Right ventricle myocardium superior (tissue), 1 donor: Measurements from ENCODE around the gene AADACL3. TPM values are rescaled to one million over a fixed set of nuclear protein-coding genes. Genes with fewer than 3 reads are reported as not detected.

ENCODE experiments used
- ATAC-seq: fragments of 200-7000 bp; cut with Tn5 transposase; one replicate; pipeline ENCODE4 v1.9.1; 2020; ENCODE audit warnings: mild to moderate bottlenecking; ENCODE audit not compliant: poor library complexity
- DNase-seq: peaks from one replicate; pipeline ENCODE4 v3.0.0-alpha.2; 2020
- intact Hi-C: fragments of 100-400 bp; cut with DNase I; formaldehyde crosslinking; loops from one replicate; pipeline ENCODE4 v1.11.2; 2022
- total RNA-seq: library from RNA; stranded (reverse); fragmentation: NEBNext Ultra II Directional; extraction: Animal tissue kit (Norgen Biotek cat#: 25700); gene quantifications from one replicate; pipeline ENCODE4 v1.2.1, GENCODE V29; 2021
- donor health status: DM: no; HTN: yes; CAD: no; lungs with severe emphysema.

The AADACL3 gene
- total RNA-seq, 1 donor from 2014 or later = not detected

DNA sequence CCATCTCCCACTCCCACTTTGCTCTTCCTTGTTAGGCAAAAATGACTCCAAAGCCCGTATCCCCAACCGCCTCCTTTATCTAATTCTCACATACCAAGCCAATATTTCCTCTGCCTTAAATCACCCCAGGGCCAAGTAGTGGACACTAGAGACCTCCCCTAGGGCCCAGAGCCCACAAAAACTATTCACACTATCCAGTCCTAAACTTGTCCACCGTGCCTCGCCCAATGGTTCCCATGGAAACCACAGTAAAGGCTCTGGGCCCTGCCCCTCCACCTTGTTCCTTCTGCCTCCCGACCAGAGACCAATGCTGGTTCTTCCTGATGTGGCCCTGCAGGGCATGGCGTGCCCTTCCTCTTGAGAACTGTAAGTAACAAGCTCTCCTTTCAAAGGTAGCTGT lies 41.9 kb downstream of the AADACL3 start:
- ATAC-seq = no peak
- no peak for DNase-seq
- intact Hi-C loops = no loop called here

DNA sequence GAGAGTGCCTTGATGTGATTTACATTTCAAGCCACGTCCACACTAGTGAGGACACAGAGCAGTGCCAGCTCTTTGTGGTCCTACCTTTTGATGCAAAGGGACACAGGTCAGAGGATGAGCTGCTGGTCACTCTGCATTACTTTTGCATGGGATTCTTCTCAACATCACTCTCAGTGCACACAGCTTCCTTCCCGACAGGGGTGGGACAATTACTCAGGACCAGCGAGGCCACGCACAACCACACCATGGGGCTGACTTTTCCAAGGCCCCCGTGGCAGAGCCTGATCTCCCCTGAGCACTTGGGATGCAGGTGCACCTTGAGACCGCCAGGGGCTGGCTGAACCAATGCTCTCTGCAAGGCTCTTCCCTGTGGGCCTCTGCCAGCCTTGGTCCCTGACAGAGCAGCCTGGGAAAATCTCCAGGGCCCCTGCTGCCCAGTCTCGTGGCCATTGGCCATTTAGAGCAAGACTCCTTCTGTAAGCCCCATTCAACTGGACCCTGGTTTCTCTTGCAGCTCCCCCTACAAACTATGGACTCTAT lies 44.4 kb downstream of the AADACL3 start:
- DNase-seq (no peak), ATAC-seq (no peak)
- intact Hi-C loops = no loop called here

DNA sequence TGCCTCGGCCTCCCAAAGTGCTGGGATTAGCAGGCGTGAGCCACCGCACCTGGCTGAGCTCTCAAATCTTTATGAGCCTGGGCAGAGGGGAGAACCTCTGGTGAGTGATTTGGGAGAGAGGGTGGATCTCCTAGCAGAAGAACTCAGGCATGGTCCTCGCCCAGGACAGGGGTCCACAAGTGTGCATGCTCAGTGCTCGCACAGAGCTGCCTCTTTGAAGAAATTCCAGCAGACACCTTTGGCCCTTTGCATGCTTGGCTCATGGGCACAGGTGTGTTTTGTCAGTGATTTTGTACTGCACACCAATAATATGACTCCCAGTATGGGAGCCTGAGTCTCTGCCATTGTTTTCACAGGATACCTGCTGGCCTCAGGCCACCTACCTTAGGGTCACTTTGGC lies 45.9 kb downstream of the AADACL3 start:
- DNase-seq (no peak), ATAC-seq (no peak)
- intact Hi-C loops = no loop called here

DNA sequence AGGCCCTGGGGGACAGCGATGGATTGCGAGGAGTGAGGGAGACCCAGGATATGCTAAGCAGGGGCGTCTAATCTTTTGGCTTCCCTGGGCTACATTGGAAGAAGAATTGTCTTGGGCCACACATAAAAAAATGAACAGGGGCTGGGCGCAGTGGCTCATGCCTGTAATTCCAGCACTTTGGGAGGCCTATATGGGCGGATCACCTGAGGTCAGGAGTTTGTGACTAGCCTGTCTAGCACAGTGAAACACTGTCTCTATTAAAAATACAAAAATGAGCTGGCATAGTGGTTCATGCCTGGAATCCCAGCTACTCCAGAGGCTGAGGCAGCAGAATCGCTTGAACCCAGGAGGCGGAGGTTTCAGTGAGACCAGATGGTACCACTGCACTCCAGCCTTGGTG lies 46.9 kb downstream of the AADACL3 start:
- intact Hi-C loops = no loop called here
- DNase-seq (no peak), ATAC-seq (no peak)

DNA sequence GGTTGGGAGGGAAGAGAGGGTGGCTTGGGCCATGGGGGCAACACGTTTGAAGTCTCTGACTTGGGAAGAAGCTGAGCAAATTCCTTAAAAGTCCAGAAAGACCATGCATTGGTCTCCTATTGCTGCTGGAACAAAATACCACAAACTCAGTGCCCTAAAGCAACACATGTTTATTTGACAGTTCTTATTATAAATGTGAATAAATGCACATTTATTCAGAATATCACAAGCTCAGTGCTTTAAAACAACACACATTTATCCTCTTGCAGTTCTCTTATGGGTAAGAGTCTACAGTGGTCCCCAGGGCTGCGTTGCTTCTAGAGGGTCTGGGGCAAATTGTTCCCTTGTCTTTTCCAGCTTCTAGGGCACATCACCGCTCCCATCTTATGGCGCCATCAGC lies 47.6 kb downstream of the AADACL3 start:
- DNase-seq (no peak), ATAC-seq (no peak)
- intact Hi-C loops = no loop called here

DNA sequence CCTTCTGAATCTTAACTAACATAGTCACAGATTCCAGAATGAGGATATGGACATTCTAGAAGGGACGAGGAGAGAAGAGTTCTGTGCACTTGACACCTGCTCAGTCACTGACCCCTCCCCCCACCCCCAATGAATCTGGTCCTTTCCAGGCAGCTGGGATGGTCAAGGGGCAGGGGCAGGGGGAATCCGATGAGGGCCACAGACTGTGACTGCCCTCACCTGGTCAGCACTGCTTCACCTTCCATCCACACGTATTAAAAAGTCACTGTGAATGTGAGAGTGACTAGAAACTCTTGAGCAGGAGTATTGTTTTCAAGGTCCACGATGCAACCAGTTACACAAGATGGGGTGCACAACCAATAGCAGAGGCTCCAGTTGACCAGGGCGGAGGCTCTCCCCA lies 48.1 kb downstream of the AADACL3 start:
- no peak for ATAC-seq
- intact Hi-C loops = no loop called here
- no peak for DNase-seq

DNA sequence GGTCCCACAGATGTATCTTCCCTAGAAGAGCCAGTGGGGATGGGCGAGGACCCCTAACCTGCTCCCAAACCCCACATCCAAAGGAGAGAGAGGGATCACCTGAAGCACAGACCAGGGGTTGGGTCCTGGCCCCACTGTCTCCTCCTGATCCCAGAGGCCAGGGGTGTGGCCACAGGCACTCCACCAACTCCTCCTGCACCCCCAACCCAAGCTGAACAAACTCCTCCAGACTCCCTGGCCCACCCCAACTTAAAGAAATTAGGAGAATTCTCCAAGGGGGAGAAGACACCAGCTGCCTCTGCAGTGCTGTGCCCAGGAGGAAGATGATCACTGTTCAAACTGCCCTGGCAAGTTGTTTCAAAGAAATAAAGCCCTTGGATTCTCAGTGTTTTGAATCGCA lies 53.1 kb downstream of the AADACL3 start:
- ATAC-seq = no peak
- DNase-seq = no peak
- intact Hi-C loops = no loop called here

DNA sequence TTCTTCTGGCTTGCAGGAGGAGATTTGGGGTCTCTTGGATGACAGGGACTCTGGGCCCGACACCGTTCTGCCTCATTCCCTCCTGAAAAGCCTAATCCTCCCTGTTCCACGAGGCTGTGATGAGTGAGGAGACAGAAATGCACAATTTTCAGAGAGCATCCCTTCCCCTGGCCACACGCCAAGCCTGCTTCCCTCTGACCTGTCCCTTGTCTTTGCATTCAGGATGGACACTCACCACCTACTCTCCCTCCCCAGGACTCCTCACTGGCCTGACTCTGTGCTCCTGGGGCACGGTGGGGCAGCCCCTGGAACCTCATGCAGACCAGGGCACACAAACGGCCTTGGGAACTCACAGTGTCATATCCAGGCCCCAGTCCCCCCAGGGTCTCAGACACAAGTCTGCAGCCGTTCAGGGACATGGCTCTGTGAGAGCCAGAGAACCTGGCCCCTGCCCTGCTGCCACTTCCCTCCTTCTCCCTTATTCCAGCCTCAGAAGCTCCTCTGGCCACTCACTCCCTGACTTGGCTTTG lies 54.1 kb downstream of the AADACL3 start:
- DNase-seq (no peak), ATAC-seq (no peak)
- intact Hi-C loops = no loop called here

DNA sequence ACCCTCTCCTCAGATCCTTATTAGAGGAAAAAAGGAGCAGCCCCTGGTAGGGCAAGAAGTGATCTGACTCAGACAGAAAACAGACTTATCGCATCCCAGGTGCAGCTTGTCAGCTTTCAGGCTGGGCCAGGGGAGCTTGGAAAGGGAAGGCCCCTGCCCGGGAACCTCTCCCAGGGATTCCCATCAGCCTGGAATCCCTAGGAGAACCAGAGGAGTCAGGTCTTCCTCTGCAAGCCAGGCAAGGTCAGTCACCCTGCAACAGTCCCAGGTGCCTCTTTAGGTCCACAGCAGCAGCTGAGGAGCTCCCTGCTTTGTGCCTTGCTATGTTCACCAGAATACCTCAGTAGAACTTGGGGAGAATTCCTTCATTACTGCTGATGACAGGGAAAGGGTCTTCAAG lies 54.7 kb downstream of the AADACL3 start:
- DNase-seq (no peak), ATAC-seq (no peak)
- intact Hi-C loops = no loop called here

DNA sequence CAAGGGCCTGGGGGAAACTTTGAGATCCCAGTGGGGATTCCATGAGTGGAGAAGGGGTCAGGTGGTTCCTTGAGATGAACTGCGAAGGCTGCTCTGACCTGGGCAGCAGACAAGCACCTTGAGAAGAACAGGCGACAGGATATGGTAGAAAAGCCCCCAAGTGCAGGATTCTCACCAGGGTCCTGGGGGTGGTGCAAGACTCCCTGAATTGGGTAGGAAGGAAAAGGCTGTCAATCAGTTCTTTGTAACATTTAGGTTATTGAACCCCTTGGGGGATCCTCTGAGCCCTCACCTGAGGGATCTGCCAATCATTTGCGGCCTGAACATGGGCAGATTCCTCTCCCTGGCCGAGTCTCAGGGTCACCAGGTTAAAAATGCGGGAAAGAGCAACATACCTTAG lies 55.3 kb downstream of the AADACL3 start:
- DNase-seq (no peak), ATAC-seq (no peak)
- intact Hi-C loops = no loop called here

DNA sequence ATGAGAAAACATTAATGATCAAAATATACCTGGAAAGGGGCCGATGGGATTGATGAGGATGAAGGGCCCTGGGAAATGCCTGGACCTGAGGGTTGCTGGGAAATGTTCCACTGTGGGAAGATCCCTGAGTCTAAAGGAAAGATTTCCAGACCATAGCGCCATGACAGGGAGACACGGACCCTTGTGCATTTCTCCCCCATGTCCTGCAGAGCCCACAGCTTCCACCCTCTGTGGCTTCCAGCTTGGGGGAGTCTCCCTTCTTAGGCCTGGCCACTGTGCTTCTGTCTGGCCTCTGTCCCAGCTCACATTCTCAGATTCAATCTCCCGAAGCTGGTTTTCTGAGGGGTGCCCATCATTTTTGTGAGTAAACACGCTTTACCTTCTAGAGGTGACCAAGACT lies 56.6 kb downstream of the AADACL3 start:
- DNase-seq = no peak
- no peak for ATAC-seq
- intact Hi-C loops = no loop called here

DNA sequence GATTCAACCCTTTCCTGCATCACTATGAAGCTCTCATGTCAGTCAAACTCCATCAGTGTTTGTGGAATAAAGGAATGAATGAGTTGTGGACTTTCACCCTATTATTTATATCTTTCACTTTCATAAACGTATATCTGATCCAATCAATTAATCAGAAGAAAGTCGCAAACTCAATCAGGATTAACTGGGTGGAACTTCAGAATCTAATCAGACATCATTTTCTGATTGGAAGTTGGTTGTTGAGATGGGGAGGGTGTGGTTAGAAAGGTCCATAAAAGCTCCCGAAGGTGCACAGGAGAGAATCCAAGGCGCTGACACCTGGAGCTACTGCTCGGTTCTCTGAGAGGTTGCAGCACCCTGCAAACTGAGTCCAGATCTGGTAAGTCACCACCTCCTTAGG lies 57.5 kb downstream of the AADACL3 start, which contains the start of gene PRAMEF12:
TSS of gene PRAMEF12 (plus strand) at position 301 of the 400 bp plus-strand sequence. CDS start 1,130 bp downstream, outside the sequence.
- no peak for ATAC-seq
- DNase-seq = no peak
- intact Hi-C loops = no loop called here

DNA sequence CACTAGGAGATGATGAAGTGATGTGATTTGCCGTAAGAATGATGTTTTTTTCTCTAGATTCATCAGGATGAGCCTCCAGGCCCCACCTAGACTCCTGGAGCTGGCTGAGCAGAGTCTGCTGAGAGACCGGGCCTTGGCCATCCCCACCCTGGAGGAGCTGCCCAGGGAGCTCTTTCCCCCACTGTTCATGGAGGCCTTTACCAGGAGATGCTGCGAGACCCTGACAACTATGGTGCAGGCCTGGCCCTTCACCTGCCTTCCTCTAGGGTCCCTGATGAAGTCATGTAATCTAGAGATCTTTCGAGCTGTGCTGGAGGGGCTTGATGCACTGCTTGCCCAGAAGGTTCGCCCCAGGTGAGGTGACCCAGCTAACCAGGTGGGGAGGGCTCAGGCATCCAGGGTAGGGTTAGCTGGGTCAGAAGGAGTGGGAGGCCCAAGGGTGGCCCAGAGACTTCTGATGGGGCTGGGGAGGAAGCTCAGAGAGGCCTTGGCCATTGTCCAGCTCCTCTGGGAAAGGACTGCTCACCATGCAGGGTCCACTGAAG lies 59.0 kb downstream of the AADACL3 start:
- intact Hi-C loops = no loop called here
- DNase-seq (no peak), ATAC-seq (no peak)

DNA sequence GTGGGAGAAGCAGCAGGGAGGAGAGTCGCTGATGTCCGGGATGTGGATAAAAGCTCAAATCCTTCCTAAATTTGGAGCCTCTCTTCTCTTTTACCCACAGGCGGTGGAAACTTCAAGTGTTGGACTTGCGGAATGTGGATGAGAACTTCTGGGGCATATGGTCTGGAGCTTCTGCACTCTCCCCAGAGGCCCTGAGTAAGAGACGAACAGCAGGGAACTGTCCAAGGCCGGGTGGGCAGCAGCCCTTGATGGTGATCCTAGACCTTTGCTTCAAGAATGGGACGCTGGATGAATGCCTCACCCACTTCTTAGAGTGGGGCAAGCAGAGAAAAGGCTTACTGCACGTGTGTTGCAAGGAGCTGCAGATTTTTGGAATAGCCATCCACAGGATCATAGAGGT lies 59.5 kb downstream of the AADACL3 start:
- no peak for ATAC-seq
- DNase-seq = no peak
- intact Hi-C loops = no loop called here

DNA sequence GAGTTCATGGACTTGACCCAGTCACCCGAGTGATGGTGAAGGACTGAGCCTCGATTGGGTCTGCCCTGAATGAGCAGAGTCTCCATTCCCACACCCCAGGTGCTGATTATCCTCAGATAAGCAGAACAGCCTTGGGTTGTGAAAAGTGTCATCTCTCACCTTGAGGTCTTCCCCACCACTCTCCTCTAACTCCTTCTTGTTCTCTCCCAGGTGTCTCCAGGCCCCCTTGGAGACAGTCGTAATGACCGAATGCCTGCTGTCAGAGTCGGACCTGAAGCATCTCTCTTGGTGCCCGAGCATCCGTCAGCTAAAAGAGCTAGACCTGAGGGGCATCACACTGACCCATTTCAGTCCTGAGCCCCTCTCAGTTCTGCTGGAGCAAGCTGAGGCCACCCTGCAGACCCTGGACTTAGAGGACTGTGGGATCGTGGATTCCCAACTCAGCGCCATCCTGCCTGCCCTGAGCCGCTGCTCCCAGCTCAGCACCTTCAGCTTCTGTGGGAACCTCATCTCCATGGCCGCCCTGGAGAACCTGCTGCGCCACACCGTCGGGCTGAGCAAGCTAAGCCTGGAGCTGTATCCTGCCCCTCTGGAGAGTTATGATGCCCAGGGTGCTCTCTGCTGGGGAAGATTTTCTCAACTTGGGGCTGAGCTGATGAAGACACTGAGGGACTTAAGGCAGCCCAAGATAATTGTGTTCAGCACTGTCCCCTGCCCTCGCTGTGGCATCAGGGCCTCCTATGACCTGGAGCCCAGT lies 61.1 kb downstream of the AADACL3 start:
- no peak for DNase-seq
- intact Hi-C loops = no loop called here
- ATAC-seq = no peak

Other genes with a start within 250 kb of the AADACL3 start
- gene DHRS3, start 97.9 kb upstream of the AADACL3 start, total RNA-seq = 84.7 TPM
- not detected for gene AADACL4, start 72.0 kb upstream of the AADACL3 start, total RNA-seq
- not detected for gene CFAP107, start 30.1 kb downstream of the AADACL3 start, total RNA-seq
- gene PRAMEF12, start 57.6 kb downstream of the AADACL3 start, total RNA-seq = not detected
- gene PRAMEF1, start 75.3 kb downstream of the AADACL3 start, total RNA-seq = not detected
- not detected for gene PRAMEF11, start 115.3 kb downstream of the AADACL3 start, total RNA-seq
- gene HNRNPCL1, start 132.6 kb downstream of the AADACL3 start, total RNA-seq = not detected
- gene PRAMEF2, start 141.0 kb downstream of the AADACL3 start, total RNA-seq = not detected
- gene PRAMEF4, start 170.1 kb downstream of the AADACL3 start, total RNA-seq = not detected
- not detected for gene PRAMEF10, start 182.2 kb downstream of the AADACL3 start, total RNA-seq
- gene PRAMEF7, start 200.5 kb downstream of the AADACL3 start, total RNA-seq = not detected
- not detected for gene PRAMEF6, start 231.5 kb downstream of the AADACL3 start, total RNA-seq